Non-pigmented ciliary epithelial cell (primary cell): Measurements from ENCODE around the gene TIMM29.

Experiments
- DNase-seq: peaks from one replicate; pipeline ENCODE4 v3.0.0-alpha.2; 2010; ENCODE audit warnings: low read depth

Gene TIMM29

DNA sequence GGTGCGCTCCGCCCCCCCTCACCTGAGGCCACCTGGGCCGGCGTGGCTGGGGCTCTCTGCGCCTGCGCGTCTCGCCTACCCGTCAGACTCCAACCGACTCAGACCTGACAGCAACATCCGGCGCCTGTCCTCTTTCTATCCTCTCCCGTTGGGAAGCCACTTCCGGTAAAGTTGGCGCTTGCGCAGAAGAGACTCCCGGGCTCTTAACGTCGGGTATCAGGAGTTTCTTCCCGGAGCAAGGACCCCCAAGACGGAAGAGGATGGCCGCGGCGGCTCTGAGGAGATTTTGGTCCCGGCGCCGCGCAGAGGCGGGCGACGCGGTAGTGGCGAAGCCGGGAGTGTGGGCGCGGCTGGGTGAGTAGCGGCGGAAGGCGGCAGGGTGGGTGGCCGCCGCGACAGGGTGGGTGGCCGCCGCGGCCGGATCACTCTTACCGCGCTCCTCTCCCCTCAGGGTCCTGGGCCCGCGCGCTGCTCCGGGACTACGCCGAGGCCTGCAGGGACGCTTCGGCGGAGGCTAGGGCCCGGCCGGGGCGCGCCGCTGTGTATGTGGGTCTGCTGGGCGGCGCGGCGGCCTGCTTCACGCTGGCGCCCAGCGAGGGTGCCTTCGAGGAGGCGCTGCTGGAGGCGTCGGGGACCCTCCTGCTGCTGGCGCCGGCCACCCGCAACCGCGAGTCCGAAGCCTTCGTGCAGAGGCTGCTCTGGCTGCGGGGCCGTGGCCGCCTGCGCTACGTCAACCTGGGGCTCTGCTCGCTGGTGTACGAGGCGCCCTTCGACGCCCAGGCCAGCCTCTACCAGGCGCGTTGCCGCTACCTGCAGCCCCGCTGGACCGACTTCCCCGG lies at the start of gene TIMM29, which contains the start of gene YIPF2:
TSS of gene TIMM29 (plus strand) at position 249 of the 839 bp plus-strand sequence. CDS start at position 261, 12 bp downstream.
TSS of gene YIPF2 (minus strand) at position 77 of the 839 bp plus-strand sequence. CDS start 229 bp downstream, outside the sequence.
- DNase-seq, result peak; percentile 93

DNA sequence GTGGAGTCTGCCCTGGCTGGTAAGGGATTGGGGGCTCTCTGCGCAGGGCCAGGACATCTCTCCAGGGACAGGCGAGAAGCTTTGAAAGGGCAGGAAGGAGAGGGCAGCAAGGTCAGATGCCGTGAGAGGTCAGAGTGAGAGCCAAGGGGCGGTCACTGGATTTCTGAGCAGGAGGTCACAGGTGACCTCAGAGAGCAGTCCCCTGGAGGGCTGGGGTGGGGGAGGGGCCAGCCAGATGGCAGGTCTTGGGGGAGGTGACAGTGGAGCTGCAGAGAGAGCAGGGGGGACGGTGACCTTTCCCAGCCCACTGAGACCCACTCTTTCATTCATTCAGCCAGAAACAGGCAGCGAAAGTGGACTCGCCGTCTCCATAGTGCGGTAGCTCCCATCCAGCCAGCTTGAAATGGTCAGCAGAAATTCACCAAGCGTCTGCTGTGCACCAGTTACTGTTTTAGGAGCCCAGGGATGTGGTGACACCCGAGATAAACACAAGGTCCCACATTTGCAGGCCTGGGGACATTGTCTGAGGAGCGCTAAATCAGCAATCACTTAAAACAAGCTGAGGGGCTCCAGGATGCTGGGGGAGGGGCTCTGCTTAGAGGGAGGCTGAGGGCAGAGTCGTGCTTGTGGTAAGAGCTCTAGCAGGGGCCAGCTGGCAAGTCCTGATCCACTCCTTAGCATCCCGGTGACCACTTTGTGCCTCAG lies 47.1 kb upstream of the TIMM29 start:
- DNase-seq, result no peak

DNA sequence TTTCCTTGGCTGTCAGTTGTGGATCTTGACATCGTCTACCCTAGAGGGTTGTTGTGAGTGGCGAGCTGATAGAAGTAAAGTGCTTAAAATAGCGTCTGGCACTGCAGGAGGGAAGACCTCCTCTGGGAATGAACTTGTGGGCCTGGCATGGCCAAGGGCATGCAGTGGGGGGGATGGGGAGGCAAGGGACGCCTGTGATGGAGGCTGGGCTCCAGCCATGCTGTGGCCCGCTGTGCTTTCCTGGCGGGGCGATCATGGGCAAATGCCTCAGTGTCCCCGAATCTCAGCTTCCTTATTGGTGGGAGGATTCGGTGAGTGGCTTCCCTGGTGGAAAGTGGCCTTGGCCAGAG lies 46.5 kb upstream of the TIMM29 start:
- DNase-seq, result no peak

DNA sequence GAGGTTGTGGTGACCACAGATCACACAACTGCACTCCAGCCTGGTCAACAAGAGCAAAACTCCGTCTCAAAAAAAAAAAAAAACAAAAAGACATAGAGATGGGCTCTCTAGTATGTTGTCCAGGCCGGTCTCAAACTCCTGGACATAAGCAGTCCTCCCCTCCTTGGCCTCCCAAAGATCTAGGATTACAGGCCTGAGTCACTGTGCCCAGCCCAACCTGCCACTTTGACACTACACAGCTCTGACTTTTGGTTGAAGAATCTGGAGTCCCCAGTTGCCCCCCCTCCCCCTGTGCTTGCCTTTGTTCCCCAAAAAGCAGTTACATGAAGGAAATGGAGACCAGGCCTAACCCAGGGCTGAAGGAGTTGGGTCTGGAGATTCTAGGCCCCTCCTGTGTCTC lies 44.3 kb upstream of the TIMM29 start:
- DNase-seq, result no peak

DNA sequence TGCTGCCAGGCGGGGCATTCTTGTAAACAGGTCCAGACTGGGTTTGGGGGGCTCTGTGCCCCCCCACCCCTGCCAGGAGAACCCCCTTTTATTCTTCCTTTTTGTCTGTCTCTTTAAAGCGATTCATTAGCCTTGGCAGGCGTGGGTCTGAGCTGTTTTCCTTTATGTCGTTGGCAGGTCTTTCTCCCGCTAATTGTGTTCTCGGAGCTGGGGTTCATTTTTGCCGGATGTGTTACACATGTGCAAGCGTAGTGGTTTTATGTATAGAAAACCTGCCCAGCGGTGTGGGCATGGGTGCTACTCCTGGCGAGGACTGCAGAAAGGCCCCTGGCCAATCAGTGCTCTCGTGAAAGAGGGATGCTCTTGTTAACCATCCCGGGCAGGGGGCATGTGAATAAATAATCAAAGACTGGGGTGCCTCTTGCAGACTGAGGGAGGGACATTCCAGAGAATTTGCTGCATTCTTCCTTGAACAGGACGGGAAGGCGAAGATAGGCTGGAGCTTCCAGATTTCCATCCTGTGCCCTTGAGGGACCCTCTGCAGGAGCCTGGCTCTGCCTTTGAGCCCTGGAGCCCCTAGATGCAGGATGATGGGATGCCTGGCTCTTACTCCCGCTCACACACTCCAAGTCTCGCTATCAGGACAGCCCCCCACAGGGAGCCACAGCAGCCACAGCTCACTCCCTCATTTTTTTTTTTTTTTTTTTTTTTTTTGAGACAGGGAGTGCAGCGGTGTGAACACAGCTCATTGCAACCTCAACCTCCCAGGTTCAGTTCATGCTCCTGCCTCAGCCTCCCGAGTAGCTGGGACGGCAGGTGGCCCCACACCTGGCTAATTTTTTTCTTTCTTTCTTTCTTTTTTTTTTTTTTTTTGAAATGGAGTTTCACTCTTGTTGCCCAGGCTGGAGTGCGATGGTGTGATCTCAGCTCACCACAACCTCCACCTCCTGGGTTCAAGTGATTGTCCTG lies 43.1 kb upstream of the TIMM29 start:
- no peak for DNase-seq

DNA sequence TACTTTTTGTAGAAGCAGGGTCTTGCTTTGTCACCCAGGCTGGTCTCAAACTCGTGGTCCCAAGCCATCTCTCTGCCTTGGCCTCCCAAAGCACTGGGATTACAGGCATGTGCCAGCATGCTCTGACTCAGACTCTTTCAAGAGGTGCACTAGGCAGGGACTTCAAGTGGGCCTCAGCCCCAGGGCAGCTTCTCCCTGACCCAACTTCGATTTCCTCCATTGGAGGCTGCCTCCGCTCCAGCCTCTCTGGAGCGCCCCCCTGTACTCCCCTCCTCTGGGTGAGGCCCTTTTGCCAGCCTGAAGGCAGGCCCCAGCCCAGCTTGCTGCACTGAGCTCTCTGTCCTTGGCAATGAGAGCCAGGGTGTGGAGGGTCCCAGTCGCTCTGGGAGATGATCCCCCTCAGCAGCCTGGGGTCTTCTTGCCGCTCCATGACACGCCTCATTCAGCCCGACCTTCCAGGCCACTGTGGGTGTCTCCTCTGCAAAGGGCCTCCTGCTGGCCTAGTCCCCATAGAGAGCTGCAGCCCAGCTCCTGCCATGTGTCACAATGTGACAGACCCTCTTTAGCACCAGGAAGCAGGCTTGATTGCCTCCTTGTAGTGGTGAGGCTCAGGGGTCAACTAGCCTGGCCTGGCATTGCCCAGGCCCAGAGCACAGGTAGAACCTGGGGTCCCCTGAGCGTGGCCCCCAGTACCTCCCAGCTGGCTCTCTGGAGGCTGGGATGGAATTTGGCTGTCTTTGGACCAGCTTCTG lies 40.8 kb upstream of the TIMM29 start:
- DNase-seq, result no peak

DNA sequence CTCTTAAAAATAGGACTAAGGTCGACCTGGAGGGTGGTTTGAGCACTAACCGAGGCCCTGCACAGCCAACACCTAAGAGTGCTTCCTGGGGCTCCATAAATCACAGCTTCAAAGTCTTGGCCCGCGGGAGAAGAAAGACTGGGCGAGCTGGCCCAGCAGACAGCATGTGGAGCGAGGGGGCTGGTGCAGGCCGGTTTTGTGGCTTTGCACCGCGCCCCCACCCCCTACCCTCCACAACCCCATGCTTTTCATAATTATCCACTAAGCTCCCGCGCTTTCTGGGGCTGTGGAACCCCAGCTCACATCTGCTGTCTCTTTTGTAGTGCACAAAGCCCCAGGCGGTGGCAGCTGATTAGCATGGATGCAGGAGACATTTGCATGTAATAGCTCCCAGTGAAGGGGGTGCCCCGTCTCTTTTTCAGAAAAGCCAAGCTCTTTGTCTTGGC lies 40.2 kb upstream of the TIMM29 start:
- no peak for DNase-seq

DNA sequence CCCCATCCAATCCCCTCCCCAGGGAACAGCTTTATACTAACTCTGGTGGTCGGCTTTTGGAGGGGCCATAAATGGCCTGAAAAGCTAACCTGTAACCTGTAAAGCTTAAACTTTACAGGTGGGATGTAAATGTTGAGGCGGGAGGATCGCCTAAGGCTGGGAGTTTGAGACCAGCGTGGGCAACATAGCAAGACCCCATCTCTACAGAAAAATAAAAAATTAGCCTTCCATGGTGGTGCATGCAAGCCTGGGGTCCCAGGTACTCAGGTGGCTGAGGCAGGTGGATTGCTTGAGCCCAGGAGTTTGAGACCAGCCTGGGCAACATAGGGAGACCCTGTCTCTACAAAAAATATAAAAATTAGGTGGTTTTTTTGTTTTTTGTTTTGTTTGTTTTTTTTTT lies 38.7 kb upstream of the TIMM29 start:
- no peak for DNase-seq

DNA sequence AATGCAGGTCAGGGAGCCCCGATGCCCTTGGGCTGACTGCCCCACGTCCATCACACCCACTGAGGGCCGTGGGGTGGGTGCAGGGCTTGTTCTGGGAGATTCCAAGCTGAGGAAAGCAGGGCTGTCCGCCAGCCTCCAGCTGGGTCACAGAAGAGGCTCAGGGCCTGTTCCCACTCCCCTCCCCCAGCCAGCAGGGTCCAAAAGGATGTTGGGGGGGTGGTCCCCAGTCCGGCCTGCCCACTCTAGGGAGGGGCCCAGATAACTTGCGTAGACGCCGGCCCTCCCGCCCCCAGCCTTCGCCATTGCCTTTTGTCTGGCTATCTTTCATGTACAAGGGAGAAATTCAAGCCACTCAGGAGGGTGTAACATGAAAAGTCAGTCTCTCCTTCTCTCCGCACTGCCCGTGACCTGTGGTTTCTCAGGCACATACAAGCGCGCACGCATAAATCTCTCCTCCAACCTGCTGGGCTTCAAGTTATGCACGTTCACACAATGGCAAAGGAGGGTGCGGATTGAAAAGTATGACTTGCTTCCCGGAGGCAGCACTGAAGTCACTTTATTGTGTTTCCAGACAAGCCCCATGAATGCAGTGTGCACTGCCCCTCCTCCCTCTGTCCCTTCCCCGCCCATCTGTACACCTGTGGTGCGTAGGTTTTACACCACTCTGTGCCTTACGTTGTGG lies 37.1 kb upstream of the TIMM29 start:
- DNase-seq, result no peak

DNA sequence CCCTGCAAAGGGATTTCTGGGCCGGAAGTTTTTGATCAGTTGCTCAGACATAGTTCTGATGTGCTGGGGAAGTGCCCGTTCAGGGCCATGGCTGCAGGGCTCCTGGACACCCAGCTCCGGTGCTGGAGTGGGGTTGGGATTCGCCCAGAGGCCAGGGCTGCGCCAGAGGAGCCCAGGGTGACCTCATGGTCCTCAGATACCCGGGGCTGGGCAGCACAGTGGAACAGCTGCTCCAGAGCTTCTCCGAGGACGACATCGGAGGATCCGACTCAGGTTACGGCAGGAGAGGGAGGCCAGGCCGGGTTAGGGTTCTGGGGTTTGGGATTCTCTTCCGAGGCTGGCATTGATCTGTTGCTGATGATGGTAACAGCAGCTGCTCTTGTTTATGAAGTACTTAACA lies 36.4 kb upstream of the TIMM29 start:
- DNase-seq, result no peak

DNA sequence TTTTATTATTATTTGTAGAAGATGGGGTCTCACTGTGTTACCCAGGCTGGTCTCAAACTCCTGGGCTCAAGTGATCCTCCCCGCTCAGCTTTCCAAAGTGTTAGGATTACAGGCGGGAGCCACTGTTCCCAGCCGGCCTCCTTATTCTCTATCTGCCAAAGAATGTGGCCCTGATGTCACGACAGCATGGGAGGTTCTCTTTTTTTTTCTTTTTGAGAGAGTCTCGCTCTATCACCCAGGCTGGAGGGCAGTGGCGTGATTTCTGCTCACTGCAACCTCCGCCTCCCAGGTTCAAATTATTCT lies 33.7 kb upstream of the TIMM29 start:
- DNase-seq, result no peak

DNA sequence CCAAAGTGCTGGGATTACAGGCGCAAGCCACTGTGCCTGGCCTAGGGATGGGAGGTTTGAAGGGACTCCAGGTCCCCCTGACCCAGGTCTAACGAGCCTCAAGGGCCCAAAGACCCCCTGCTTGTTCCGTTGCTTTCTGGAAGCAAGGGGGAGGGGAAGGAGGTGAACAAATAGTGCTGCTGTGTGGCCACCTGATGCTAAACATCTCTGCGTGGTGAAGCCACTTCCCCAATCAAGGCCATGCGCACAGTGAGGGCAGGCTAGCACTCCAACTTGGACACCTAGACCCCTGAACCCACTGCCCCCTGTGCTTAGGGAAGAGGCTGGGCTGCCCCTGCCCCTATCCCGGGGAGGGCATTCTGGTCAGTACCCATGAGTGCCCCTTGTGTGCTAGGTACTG lies 33.2 kb upstream of the TIMM29 start:
- no peak for DNase-seq

DNA sequence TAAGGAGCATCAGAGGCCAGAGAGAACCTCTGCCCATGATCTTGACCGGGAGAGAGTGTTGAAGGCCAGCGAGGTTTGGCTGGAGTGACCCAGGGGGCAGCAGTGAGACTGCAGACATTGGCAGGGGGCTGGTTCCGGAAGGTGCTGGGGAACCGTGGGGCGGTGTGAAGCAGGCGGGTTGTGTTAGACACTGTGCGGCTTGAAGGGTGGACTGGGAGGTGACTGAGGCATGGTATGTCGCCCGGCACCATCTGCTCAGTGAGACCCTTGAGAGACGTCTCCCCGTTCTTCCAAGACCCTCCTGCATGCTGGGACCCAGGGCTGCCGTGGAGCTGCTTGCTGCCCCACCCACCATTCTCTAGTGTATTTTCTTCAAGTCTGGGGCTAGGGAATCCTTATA lies 32.7 kb upstream of the TIMM29 start:
- DNase-seq, result no peak

DNA sequence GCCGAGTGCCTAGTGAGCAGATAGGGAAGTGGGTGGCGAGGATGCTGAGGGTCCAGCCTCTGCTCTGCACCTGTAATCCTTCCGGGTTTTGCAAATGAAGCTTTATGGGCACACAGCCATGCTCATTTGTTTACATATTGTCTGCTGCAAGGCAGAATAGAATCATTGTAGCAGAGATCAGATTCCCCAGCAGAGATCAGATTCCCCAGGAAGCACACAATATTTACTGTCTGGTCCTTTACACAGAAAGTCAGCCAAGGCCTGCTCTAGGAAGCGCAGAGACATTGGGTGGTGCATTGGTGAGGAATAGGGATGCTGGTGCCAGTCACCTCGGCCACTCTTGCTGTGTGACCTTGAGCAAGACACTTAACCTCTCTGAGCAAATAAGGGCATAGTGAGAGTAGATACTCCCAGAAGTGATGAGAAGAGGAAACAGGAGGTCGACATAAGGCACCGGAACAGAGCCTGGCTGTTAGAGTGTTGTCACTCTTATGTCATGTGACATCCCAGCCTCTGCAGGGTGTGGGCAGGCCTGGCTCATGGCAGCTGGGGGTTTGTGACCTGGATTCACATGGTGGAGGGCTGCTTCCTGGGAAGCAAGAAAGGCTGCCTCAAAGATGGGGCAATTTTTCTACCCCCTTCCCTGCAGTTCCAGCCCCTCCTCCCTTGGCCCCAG lies 31.6 kb upstream of the TIMM29 start:
- no peak for DNase-seq

DNA sequence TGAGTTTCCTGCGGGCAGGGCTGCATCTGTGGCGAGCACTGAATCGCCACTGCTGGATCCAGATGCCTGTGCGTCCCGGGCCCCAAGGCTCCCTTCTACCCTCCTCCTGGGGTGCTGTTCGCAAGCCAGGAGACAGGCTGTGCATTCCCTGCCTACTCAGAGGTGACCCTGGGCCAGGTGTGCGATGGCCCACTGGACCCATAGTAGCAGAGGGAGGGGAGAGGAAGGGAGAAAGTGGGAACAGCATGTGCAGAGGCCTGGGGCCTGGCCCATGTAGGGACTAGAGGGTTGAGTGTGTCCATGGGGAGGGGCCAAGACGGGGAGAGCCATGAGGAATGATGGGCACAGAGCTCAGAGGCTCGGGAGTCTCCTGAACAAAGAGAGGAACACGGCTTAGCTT lies 30.0 kb upstream of the TIMM29 start:
- no peak for DNase-seq

DNA sequence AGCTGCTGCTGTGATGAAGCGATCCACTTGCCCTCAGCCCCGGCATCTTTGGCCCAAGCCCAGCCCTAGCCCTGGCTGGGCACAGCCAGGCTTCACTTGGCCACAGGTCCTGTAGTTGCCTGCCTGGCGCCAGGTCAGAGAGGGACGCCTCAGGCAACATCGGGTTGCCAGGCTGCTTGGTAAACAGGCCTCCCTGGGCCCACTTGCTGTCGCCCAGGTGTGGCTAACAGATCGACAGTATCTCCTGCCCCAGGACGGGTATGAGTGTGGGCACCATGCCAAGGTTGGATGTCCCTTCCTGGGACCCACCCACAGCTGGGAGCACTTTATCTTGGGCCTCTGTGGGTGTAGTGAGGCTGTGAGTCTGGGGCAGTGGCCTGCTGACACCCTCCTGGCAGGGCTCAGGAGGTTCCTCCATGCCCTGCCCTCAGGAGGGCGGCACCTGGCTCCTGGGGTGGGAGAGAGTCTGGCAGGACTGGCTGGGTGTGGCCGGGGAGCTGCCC lies 29.4 kb upstream of the TIMM29 start:
- no peak for DNase-seq

DNA sequence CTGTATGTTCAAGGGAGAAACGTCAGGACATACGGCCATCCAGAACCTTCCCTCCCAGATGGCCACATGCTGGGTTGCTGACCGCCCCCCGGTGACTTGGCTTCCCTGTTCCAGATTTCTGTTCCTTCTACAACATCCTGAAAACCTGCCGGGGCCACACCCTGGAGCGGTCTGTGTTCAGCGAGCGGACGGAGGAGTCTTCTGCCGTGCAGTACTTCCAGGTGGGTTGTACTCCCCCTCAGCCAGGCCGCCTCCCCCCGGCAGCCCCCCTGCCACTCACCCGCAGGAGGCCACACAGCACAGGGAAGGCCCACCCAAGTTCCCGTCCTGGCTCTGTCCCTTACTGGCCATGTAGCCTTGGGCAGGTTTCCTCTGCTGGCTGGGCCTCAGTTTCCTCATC lies 20.7 kb upstream of the TIMM29 start:
- no peak for DNase-seq

DNA sequence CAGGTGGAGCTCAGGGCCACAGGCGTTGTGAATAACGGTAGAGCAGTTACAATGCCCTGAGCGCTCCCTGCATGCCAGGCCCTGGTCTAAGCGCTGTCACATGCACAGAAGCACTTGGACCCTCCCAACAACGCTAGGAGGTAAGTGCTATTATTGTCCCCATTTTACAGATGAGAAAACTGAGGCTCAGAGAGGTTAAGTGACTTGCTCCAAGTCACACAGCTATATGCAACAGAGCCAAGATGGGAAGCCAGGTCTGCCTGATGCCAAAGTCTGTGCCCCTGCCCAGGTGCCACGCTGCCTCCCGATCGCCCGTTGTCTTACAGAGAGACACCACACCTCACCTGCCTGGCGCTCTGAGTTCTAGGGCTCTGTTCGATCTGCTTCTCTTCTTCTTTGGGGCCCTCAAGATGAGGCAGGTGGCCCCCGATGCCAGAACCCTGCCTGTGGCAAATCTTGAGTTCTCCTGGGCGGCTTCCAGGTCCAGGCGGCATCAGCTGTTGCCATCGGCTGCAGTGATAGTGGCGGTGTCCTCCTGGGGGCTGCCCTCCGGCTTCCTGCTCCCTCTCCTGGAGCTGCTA lies 20.1 kb upstream of the TIMM29 start:
- DNase-seq, result no peak

DNA sequence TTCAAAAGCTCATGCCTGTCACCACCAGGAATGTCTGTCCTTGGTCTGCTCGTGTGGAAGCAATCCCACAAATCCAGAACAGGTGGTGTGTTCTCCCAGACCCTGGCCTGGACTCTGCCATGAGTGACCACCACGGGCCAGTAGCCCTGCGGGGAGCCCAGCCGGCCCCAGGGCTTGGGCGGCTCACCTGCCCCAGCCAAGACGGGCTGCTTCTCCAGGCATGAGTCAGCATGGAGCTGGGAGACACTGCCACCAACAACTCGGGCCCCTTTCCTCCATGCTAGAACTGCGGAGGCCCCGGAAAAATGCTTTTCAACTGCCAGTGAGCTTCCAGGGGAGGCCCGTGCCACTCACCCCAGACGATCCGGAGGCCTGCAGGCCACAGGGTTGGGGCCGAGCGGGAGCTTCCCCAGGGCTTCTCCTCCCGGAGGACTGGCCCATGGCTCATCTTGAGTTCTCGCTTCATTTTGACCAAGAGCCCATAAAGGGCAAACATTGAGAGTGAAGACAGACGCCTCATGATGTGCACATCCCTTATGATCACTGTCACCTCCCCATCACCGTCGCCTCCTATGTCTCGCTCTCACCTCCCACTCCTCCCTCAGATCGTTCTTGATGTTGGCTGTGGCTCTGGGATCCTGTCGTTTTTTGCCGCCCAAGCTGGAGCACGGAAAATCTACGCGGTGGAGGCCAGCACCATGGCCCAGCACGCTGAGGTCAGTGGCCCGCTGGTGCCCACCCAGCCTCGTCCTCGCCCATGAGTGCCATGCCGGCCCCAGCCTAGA lies 16.8 kb upstream of the TIMM29 start:
- no peak for DNase-seq
